Measurements from ENCODE around the gene MATCAP1. TPM values are rescaled to one million over a fixed set of nuclear protein-coding genes. Genes with fewer than 3 reads are reported as not detected.

Gene MATCAP1
- total and polyA plus RNA-seq, 11 donors = 4.1 to 21.6 (median 11.1) TPM

DNA sequence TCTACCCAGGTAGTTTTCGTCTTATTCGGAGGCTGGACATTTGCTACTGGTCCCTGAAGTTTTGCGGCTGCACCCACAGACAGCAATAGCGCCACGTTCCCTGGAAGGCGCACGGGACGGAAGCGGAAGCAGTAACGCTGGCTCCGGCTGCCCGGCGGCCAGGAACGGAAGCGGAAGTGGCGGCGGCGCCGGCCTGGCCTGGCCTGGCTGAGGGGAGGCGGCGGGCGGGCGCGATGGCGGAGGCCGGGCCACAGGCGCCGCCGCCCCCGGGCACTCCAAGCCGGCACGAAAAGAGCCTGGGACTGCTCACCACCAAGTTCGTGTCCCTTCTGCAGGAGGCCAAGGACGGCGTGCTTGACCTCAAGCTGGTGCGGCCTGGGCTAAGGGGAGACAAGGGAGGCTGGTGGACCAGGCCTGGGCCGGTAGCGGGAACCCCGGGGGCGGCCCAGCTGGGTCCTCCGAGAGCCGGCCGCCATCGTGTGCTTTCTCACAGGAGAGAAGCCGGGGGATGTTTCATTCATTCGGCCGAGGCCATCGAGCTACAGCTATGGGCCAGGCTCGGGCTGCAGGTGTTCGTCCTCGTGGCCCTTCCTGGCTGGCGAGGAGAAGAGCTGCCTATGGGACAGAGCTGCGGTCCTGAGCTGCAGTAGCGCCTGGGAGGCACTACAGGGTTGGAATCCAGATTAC lies 8.4 kb upstream of the MATCAP1 start, which contains the start of gene E2F4:
Gene E2F4 (plus strand): TSS at position 161 of the 687 bp plus-strand sequence. CDS start 73 bp downstream, at position 234.
- DNase-seq (peak; percentile 93 to 95 (median 93)), ATAC-seq (peak; percentile 88 to 96 (median 92))
- TF ChIP-seq POLR2A (IDR thresholded peaks at IDR 0.05) = peak in 1 of 2 donors; percentile 88
- TF ChIP-seq, protein P1, sequence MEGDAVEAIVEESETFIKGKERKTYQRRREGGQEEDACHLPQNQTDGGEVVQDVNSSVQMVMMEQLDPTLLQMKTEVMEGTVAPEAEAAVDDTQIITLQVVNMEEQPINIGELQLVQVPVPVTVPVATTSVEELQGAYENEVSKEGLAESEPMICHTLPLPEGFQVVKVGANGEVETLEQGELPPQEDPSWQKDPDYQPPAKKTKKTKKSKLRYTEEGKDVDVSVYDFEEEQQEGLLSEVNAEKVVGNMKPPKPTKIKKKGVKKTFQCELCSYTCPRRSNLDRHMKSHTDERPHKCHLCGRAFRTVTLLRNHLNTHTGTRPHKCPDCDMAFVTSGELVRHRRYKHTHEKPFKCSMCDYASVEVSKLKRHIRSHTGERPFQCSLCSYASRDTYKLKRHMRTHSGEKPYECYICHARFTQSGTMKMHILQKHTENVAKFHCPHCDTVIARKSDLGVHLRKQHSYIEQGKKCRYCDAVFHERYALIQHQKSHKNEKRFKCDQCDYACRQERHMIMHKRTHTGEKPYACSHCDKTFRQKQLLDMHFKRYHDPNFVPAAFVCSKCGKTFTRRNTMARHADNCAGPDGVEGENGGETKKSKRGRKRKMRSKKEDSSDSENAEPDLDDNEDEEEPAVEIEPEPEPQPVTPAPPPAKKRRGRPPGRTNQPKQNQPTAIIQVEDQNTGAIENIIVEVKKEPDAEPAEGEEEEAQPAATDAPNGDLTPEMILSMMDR (IDR thresholded peaks at IDR 0.05) = peak in 1 of 12 donors; percentile 6
- Histone ChIP-seq H3K27me3 (no peaks in the 10 kb centered on the region), H3K9me3 (no peaks in the 10 kb centered on the region), H3K4me3 (peak within 1 kb of the TSS; percentile 74 to 100 (median 94)), H3K27ac (peak within 1 kb of the TSS; percentile 65 to 93 (median 88)), H3K4me1 (peaks cover 2 to 40% (median 29%) of the 10 kb centered on the region in 12 donors), H3K36me3 (peaks cover 0 to 42% (median 34%) of the 10 kb centered on the region in 9 donors)
- intact Hi-C loops (cut with DNase I) = loop anchor here in 5 of 10 donors (5.0 kb wide), 2 partner anchors 35 to 55 kb away; partner anchors contain the start of genes TMEM208 (in 4 of the 5), FHOD1 (in 1 of the 5) and SLC9A5 (in 1 of the 5)
- WGBS, 4 donors = 0 to 1% (median 0%) methylated on average over 22 to 54 of the region's 54 CpGs

DNA sequence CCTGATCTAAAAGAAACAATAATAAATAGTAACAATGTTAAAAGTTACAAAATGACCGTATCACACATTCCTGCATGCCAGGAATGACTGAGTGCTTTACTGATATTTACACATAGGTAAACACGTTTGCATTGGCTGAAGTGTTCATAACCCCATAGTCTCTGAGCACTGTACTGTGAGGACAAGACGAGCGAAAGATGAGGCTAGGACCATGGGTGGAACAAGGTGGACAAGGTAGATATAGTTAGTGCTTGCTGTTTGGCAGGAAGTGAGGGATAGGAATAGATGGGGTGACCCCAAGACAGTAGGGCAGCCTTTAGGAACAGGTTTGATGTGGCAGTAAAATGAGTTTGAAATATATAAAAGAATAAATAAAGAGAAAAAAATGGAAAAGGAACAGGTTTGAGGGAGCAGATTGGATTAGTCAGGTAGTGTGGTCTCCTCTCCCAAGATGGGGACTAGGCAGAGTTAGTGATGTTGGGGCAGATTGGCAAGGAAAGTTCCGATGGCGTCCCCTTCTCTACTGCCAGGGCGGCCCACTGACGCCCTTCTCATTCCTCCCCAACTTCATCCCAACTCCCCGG lies 7.7 kb upstream of the MATCAP1 start:
- H3K4me1 ChIP-seq = peaks cover 2 to 40% (median 29%) of the 10 kb centered on the region in 12 donors
- H3K27me3 ChIP-seq = no peaks in the 10 kb centered on the region
- intact Hi-C loops (cut with DNase I) = loop anchor here in 5 of 10 donors (5.0 kb wide), 2 partner anchors 36 to 56 kb away; partner anchors contain the start of genes TMEM208 (in 4 of the 5), FHOD1 (in 1 of the 5) and SLC9A5 (in 1 of the 5)
- no peak for TF ChIP-seq POLR2A (IDR thresholded peaks at IDR 0.05)
- TF ChIP-seq, protein P1 (IDR thresholded peaks at IDR 0.05) = no peak
- H3K9me3 ChIP-seq = no peaks in the 10 kb centered on the region
- ATAC-seq (no peak), DNase-seq (no peak)
- peaks cover 0 to 35% (median 27%) of the 10 kb centered on the region in 9 donors for H3K36me3 ChIP-seq
- 25 to 28% (median 27%) methylated on average over 9 of the region's 9 CpGs for WGBS, 4 donors
- peak overlapping the region; percentile 74 to 100 (median 94) for H3K4me3 ChIP-seq
- H3K27ac ChIP-seq = peak overlapping the region in 6 of 12 donors; percentile 80 to 93 (median 85)

DNA sequence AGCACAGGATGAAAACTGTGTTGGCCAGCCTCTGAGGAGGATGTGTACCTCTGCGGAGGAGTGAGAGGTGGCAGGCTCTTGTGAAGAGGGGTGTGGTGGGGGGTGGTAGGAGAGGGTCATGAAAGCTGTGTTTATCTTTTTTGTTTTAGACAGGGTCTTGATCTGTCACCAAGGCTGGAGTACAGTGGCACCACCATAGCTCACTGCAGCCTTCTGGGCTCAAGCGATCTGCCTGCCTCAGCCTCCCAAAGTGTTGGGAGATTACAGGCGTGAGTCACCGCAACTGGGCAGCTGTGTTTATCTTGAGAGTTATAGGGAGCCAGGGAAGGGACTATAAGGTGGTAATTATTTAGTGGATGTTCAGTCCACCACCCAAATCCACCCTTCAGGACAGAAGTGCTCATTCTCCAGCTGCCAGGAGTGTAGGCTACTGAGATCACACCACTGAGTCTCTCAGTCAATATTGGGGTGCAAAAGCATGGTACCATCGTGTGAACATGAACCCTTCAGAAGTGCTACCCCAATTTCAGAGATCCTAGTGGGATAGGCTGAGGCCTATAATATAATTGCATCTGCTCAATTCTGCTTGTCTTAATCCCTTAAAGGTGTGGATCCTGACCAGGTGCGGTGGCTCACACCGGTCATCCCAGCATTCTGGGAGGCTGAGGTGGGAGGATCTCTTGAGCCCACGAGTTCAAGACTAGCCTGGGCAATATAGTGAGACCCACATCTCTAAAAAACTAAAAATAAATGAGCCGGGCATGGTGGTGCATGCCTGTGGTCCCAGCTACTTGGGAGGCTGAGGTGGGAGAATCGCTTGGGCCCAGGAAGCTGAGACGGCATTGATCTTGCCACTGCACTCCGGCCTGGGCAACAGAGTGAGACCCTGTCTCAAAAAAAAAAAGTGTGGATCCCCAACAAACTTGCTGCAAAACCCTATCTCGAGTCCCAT lies 7.0 kb upstream of the MATCAP1 start:
- peak overlapping the region in 8 of 12 donors; percentile 28 to 44 (median 38) for H3K4me3 ChIP-seq
- peaks cover 0 to 28% (median 20%) of the 10 kb centered on the region in 9 donors for H3K36me3 ChIP-seq
- H3K27ac ChIP-seq = peak overlapping the region in 10 of 12 donors; percentile 4 to 80 (median 49)
- 67 to 76% (median 70%) methylated on average over 13 of the region's 13 CpGs for WGBS, 4 donors
- intact Hi-C loops (cut with DNase I) = loop anchor here in 5 of 10 donors (5.0 kb wide), 2 partner anchors 37 to 57 kb away; partner anchors contain the start of genes TMEM208 (in 4 of the 5), FHOD1 (in 1 of the 5) and SLC9A5 (in 1 of the 5)
- H3K4me1 ChIP-seq = peaks cover 2 to 41% (median 32%) of the 10 kb centered on the region in 12 donors
- no peak for DNase-seq
- no peaks in the 10 kb centered on the region for H3K27me3 ChIP-seq
- TF ChIP-seq POLR2A (IDR thresholded peaks at IDR 0.05) = no peak
- TF ChIP-seq, protein P1 (IDR thresholded peaks at IDR 0.05) = no peak
- H3K9me3 ChIP-seq = no peaks in the 10 kb centered on the region
- no peak for ATAC-seq

Data from heart left ventricle (tissue), 16 donors.